Activated CD4-positive, alpha-beta T cell treated with anti-CD3 and anti-CD28 coated beads, Interleukin-2, amount 10 ng/mL, durations not matched to agents 24 days and 14 days (primary cell): ENCODE measurements around the gene GLB1L. TPM values are rescaled to one million over a fixed set of nuclear protein-coding genes. Genes with fewer than 3 reads are reported as not detected.

Source experiments
- DNase-seq: peaks from one replicate; pipeline ENCODE4 v3.0.0; 2022
- H3K27ac Mint-ChIP-seq: one replicate; pipeline ENCODE4 v1.8.0; 2022; ENCODE audit warnings: mild to moderate bottlenecking, mixed read lengths
- H3K27me3 Mint-ChIP-seq: one replicate; pipeline ENCODE4 v1.8.0; 2022; ENCODE audit warnings: mixed read lengths
- H3K36me3 Mint-ChIP-seq: one replicate; pipeline ENCODE4 v1.8.0; 2022; ENCODE audit warnings: low read depth, mild to moderate bottlenecking, mixed read lengths
- H3K4me1 Mint-ChIP-seq: one replicate; pipeline ENCODE4 v1.8.0; 2021; ENCODE audit warnings: mixed read lengths
- H3K4me3 Mint-ChIP-seq: one replicate; pipeline ENCODE4 v1.8.0; 2022; ENCODE audit warnings: mild to moderate bottlenecking, moderate library complexity, mixed read lengths
- H3K9me3 Mint-ChIP-seq: one replicate; pipeline ENCODE4 v1.8.0; 2021; ENCODE audit warnings: mixed read lengths
- intact Hi-C: fragments of 100-400 bp; cut with micrococcal nuclease; formaldehyde crosslinking; loops from one replicate; pipeline ENCODE4 v1.15.1; 2023
- total RNA-seq: library from RNA; stranded (reverse); gene quantifications from 2 replicates; pipeline ENCODE4 v1.2.3, GENCODE V29; 2022

The GLB1L gene
- total RNA-seq, 1 donor from 2014 or later = 4.9 TPM

GRCh38 chr2:219286436-219287115 is 41.3 kb upstream of the GLB1L start:
- H3K9me3 Mint-ChIP-seq = no peaks in the 10 kb centered on the region
- peaks cover 11% of the 10 kb centered on the region for H3K4me1 Mint-ChIP-seq
- H3K27ac Mint-ChIP-seq = no peak overlapping the region
- H3K27me3 Mint-ChIP-seq = no peaks in the 10 kb centered on the region
- intact Hi-C loops = no loop called here
- no peak overlapping the region for H3K4me3 Mint-ChIP-seq
- DNase-seq = no peak
- H3K36me3 Mint-ChIP-seq = peaks cover 22% of the 10 kb centered on the region

GRCh38 chr2:219285894-219286425 is 40.7 kb upstream of the GLB1L start:
- H3K27ac Mint-ChIP-seq = no peak overlapping the region
- H3K4me3 Mint-ChIP-seq = no peak overlapping the region
- H3K27me3 Mint-ChIP-seq = no peaks in the 10 kb centered on the region
- no peaks in the 10 kb centered on the region for H3K9me3 Mint-ChIP-seq
- peaks cover 16% of the 10 kb centered on the region for H3K4me1 Mint-ChIP-seq
- H3K36me3 Mint-ChIP-seq = peaks cover 26% of the 10 kb centered on the region
- intact Hi-C loops = no loop called here
- no peak for DNase-seq

- Mint-ChIP-seq H3K27ac (no peak overlapping the region), H3K4me1 (peaks cover 20% of the 10 kb centered on the region), H3K27me3 (no peaks in the 10 kb centered on the region), H3K36me3 (peaks cover 27% of the 10 kb centered on the region), H3K9me3 (no peaks in the 10 kb centered on the region), H3K4me3 (no peak overlapping the region)
- no peak for DNase-seq
- intact Hi-C loops = no loop called here
Observed at GRCh38 chr2:219285373-219285735, 40.1 kb upstream of the GLB1L start.

- Mint-ChIP-seq H3K4me3 (no peak overlapping the region), H3K4me1 (peaks cover 26% of the 10 kb centered on the region), H3K36me3 (peaks cover 29% of the 10 kb centered on the region), H3K27ac (no peak overlapping the region), H3K9me3 (no peaks in the 10 kb centered on the region), H3K27me3 (no peaks in the 10 kb centered on the region)
- DNase-seq = no peak
- intact Hi-C loops = no loop called here
Observed at GRCh38 chr2:219284501-219285372, 39.5 kb upstream of the GLB1L start.

GRCh38 chr2:219282943-219283581 is 37.8 kb upstream of the GLB1L start:
- Mint-ChIP-seq H3K27ac (peak overlapping the region; percentile 53), H3K27me3 (no peaks in the 10 kb centered on the region), H3K4me1 (peaks cover 34% of the 10 kb centered on the region), H3K36me3 (peaks cover 30% of the 10 kb centered on the region), H3K9me3 (no peaks in the 10 kb centered on the region), H3K4me3 (no peak overlapping the region)
- no peak for DNase-seq
- intact Hi-C loops = no loop called here

GRCh38 chr2:219282375-219282774 is 37.1 kb upstream of the GLB1L start:
- intact Hi-C loops = no loop called here
- peaks cover 30% of the 10 kb centered on the region for H3K36me3 Mint-ChIP-seq

GRCh38 chr2:219281588-219281987 is 36.3 kb upstream of the GLB1L start:
- Mint-ChIP-seq H3K4me1 (peaks cover 44% of the 10 kb centered on the region), H3K36me3 (peaks cover 30% of the 10 kb centered on the region), H3K4me3 (no peak overlapping the region), H3K27me3 (no peaks in the 10 kb centered on the region), H3K27ac (no peak overlapping the region), H3K9me3 (no peaks in the 10 kb centered on the region)
- intact Hi-C loops = no loop called here
- DNase-seq = no peak

More at GRCh38 chr2:219282375-219282774, 37.1 kb upstream of the GLB1L start:
- H3K4me3 Mint-ChIP-seq = no peak overlapping the region
- no peak overlapping the region for H3K27ac Mint-ChIP-seq
- no peaks in the 10 kb centered on the region for H3K9me3 Mint-ChIP-seq
- H3K27me3 Mint-ChIP-seq = no peaks in the 10 kb centered on the region
- H3K4me1 Mint-ChIP-seq = peaks cover 41% of the 10 kb centered on the region
- DNase-seq = no peak

GRCh38 chr2:219280651-219281050 is 35.4 kb upstream of the GLB1L start:
- peak overlapping the region; percentile 13 for H3K27ac Mint-ChIP-seq
- intact Hi-C loops = no loop called here
- DNase-seq = no peak
- H3K36me3 Mint-ChIP-seq = peaks cover 30% of the 10 kb centered on the region
- no peaks in the 10 kb centered on the region for H3K9me3 Mint-ChIP-seq
- peaks cover 44% of the 10 kb centered on the region for H3K4me1 Mint-ChIP-seq
- no peaks in the 10 kb centered on the region for H3K27me3 Mint-ChIP-seq
- peak overlapping the region; percentile 97 for H3K4me3 Mint-ChIP-seq

- H3K4me3 Mint-ChIP-seq = peak overlapping the region; percentile 97
- H3K4me1 Mint-ChIP-seq = peaks cover 42% of the 10 kb centered on the region
- peaks cover 28% of the 10 kb centered on the region for H3K36me3 Mint-ChIP-seq
- no peaks in the 10 kb centered on the region for H3K9me3 Mint-ChIP-seq
- no peak for DNase-seq
- peak overlapping the region; percentile 96 for H3K27ac Mint-ChIP-seq
- intact Hi-C loops = loop anchor here (1.0 to 5.0 kb wide), 13 partner anchors 14 to 883 kb away; partner anchors contain the start of genes ABCB6, ANKZF1, ATG9A and CHPF
- H3K27me3 Mint-ChIP-seq = no peaks in the 10 kb centered on the region
Observed at GRCh38 chr2:219279916-219280516, 34.8 kb upstream of the GLB1L start.

- H3K4me1 Mint-ChIP-seq = peaks cover 42% of the 10 kb centered on the region
- H3K27me3 Mint-ChIP-seq = no peaks in the 10 kb centered on the region
- H3K36me3 Mint-ChIP-seq = peaks cover 28% of the 10 kb centered on the region
- peak; percentile 100 for DNase-seq
- H3K9me3 Mint-ChIP-seq = no peaks in the 10 kb centered on the region
- peak within 1 kb of the TSS; percentile 97 for H3K4me3 Mint-ChIP-seq
- intact Hi-C loops = loop anchor here (1.0 to 5.0 kb wide), 13 partner anchors 15 to 883 kb away; partner anchors contain the start of genes ABCB6, ANKZF1, ATG9A and CHPF
- peak within 1 kb of the TSS; percentile 96 for H3K27ac Mint-ChIP-seq
Observed at GRCh38 chr2:219279151-219279915, 34.1 kb upstream of the GLB1L start, which contains the start of gene DNAJB2. TSS of gene DNAJB2 (plus strand) at chr2:219279366. CDS start at chr2:219279834, 468 bp downstream.

- Mint-ChIP-seq H3K27me3 (no peaks in the 10 kb centered on the region), H3K36me3 (peaks cover 25% of the 10 kb centered on the region), H3K9me3 (no peaks in the 10 kb centered on the region), H3K4me3 (peak overlapping the region; percentile 97), H3K27ac (peak overlapping the region; percentile 95), H3K4me1 (peaks cover 42% of the 10 kb centered on the region)
- no peak for DNase-seq
- intact Hi-C loops = loop anchor here (1.0 to 5.0 kb wide), 13 partner anchors 16 to 882 kb away; partner anchors contain the start of genes ABCB6, ANKZF1, ATG9A and CHPF
Observed at GRCh38 chr2:219278655-219279150, 33.5 kb upstream of the GLB1L start.
